GM10266 (cell line): ENCODE measurements around the gene TMEM253.

Experiments used
- DNase-seq: peaks from one replicate; pipeline ENCODE4 v3.0.0; 2012; ENCODE audit errors: extremely low spot score
- TF ChIP-seq, protein P1 (sequence below): IDR thresholded peaks from 2 replicates; pipeline ENCODE4 v1.5.1; 2012; ENCODE audit warnings: mild to moderate bottlenecking, low read depth; ENCODE audit not compliant: control insufficient read depth, insufficient read depth; ENCODE audit errors: missing control alignments

The TMEM253 gene

DNA sequence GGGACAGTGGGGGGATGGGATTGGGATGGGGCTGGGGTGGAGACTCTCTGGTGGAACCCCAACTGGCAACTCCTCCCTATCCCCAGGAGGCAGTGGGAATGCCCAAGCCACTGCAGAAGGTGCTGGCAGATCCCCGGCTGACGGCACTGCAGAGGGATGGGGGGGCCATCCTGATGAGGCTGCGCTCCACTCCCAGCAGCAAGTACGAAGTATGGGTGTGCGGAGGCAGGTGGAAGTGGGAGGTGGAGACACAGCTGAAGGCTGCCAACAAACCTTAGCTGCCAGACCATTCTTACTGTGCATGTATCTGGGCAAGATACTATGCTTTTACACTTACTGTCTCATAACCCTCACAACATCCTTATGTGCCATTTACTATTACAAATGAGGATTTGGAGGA is 22.6 kb upstream of the TMEM253 start:
- TF ChIP-seq, protein P1, sequence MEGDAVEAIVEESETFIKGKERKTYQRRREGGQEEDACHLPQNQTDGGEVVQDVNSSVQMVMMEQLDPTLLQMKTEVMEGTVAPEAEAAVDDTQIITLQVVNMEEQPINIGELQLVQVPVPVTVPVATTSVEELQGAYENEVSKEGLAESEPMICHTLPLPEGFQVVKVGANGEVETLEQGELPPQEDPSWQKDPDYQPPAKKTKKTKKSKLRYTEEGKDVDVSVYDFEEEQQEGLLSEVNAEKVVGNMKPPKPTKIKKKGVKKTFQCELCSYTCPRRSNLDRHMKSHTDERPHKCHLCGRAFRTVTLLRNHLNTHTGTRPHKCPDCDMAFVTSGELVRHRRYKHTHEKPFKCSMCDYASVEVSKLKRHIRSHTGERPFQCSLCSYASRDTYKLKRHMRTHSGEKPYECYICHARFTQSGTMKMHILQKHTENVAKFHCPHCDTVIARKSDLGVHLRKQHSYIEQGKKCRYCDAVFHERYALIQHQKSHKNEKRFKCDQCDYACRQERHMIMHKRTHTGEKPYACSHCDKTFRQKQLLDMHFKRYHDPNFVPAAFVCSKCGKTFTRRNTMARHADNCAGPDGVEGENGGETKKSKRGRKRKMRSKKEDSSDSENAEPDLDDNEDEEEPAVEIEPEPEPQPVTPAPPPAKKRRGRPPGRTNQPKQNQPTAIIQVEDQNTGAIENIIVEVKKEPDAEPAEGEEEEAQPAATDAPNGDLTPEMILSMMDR: no peak
- DNase-seq: no peak

DNA sequence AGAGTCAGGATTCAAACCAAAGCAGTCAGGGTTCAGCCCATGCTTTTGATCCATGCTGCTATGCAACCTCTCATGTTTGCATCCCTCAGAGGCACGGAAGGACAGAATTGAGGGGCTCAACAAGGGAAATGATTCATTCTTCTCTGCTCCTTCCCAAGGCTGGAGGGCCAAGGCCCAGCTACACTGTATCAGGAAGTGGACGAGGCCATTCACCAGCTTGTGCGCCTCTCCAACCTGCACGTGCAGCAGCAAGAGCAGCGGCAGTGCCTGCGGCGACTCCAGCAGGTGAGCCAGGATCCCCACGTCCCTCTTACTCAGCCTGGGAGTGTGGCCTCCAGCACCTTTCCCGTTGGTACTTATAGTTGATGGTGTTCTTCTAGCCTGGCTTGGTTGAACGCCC is 22.1 kb upstream of the TMEM253 start:
- no peak for DNase-seq
- TF ChIP-seq, protein P1: no peak

DNA sequence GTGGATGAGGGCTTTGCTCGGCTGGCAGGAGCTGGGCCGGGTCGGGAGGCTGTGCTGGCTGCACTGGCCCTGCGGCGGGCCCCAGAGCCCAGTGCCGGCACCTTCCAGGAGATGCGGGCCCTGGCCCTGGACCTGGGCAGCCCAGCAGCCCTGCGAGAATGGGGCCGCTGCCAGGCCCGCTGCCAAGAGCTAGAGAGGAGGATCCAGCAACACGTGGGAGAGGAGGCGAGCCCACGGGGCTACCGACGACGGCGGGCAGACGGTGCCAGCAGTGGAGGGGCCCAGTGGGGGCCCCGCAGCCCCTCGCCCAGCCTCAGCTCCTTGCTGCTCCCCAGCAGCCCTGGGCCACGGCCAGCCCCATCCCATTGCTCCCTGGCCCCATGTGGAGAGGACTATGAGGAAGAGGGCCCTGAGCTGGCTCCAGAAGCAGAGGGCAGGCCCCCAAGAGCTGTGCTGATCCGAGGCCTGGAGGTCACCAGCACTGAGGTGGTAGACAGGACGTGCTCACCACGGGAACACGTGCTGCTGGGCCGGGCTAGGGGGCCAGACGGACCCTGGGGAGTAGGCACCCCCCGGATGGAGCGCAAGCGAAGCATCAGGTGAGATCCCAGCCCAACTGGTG is 19.2 kb upstream of the TMEM253 start:
- no peak for DNase-seq
- TF ChIP-seq, protein P1: no peak

DNA sequence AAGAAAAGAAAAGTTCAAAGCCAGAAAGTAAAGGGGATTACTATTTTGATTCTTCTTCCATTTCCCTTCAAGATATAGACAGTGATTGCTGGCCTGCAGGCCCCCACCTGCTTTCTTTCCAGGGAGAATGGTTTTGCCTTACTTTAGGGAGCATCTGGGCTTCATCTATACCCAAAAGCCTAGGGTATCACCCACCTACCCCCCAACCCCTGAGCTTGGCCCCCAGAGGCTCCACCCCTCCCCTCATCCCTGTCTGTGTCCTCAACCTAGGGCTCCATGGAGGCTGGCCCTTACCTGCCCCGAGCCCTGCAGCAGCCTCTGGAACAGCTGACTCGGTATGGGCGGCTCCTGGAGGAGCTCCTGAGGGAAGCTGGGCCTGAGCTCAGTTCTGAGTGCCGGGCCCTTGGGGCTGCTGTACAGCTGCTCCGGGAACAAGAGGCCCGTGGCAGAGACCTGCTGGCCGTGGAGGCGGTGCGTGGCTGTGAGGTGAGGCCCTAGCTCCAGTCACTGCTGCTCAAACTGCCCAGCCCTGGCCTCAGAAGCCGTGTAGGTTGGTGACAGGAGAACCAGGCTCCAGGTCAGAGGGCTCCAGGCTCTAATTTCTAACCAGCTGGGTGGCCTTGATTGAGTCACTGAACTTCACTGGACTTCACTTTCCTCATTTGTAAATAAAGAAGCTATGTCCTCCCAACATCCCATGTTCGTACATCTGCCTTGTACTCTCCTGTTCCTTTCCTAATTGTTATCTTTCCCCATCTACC is 17.1 kb upstream of the TMEM253 start:
- TF ChIP-seq, protein P1: no peak
- DNase-seq: no peak

DNA sequence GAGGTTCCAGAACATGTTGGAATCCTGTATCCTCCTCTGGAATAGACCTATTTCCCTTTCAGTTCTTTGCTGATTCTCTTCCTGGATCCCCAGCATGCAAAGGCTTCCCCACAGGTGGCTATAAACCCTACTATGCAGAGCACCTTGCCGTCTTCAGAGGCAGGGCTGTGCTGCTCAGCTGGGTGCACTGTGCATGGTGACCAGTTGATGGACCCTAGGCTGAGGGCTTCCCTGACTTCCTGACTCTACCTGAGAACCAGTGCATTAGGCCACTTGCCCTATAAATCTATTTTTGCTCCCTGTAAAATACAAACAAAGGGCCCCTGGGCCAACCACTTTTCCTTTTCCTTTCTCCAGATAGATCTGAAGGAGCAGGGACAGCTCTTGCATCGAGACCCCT is 16.5 kb upstream of the TMEM253 start:
- TF ChIP-seq, protein P1: no peak
- no peak for DNase-seq

- no peak for DNase-seq
- TF ChIP-seq, protein P1: no peak
These were observed 15.6 kb upstream of the TMEM253 start for GRCh38 chr14:21084998-21085853.
